Left lung (tissue), 10 donors: ENCODE results near the gene TMEM131. TPM values are rescaled to one million over a fixed set of nuclear protein-coding genes. Genes with fewer than 3 reads are reported as not detected.

Source experiments
- ATAC-seq: fragments of 200-7000 bp; cut with Tn5 transposase; one replicate; pipeline ENCODE4 v1.9.1; 2020; ENCODE audit warnings: moderate library complexity
- DNase-seq, 4 donors: peaks; one replicate each; pipeline ENCODE4 v3.0.0-alpha.2; 2013 to 2020
- H3K27ac ChIP-seq, 2 donors: fragments of 200-600 bp; sonication (generic) in 1 of 2; one replicate each; pipeline versions ENCODE4 v1.5.0 to v1.8.0; 2020 to 2021
- H3K27me3 ChIP-seq, 2 donors: fragments of 200-600 bp; sonication (generic) in 1 of 2; one replicate each; pipeline versions ENCODE4 v1.5.0 to v1.8.0; 2020 to 2021
- H3K36me3 ChIP-seq, 2 donors: fragments of 200-600 bp; sonication (generic) in 1 of 2; one replicate each; pipeline versions ENCODE4 v1.5.0 to v1.8.0; 2020 to 2021
- H3K4me1 ChIP-seq, 2 donors: fragments of 200-600 bp; one replicate each; pipeline ENCODE4 v1.8.0; 2021
- H3K4me3 ChIP-seq, 2 donors: fragments of 200-600 bp; sonication (generic) in 1 of 2; one replicate each; pipeline versions ENCODE4 v1.5.0 to v1.8.0; 2020 to 2021; ENCODE audit warnings: mild to moderate bottlenecking in 1 of 2
- H3K9me3 ChIP-seq, 2 donors: fragments of 200-600 bp; sonication (generic) in 1 of 2; one replicate each; pipeline versions ENCODE4 v1.5.0 to v1.8.0; 2020 to 2021
- intact Hi-C, 2 donors: fragments of 100-400 bp; cut with DNase I; formaldehyde crosslinking; loops; one replicate each; pipeline versions ENCODE4 v1.11.2 to v1.14.2; 2022
- polyA plus RNA-seq, 6 donors: library from polyadenylated mRNA; unstranded; fragments of 120-200 nt; gene quantifications; one replicate each; pipeline ENCODE4 v1.2.1, GENCODE V29; 2013; ENCODE audit not compliant: insufficient read length in 6 of 6
- total RNA-seq, 2 donors: library from RNA; stranded (reverse); fragmentation: NEBNext Ultra II Directional; extraction: Animal tissue kit (Norgen Biotek cat#: 25700); gene quantifications; one replicate each; pipeline ENCODE4 v1.2.1, GENCODE V29; 2021
- TF ChIP-seq, protein P1 (sequence below), 2 donors: fragments of 200-600 bp; sonication (generic) in 1 of 2; IDR thresholded peaks; one replicate each; pipeline versions ENCODE4 v1.5.0 to v1.8.0; 2021; ENCODE audit warnings: antibody characterized with exemption in 2 of 2
- donor health status: DM: no; HTN: yes; CAD: no.
- donor health status: DM: no; HTN: no; CAD: no.

Gene TMEM131
- total and polyA plus RNA-seq, 8 donors = 43.9 to 52.0 (median 47.8) TPM

DNA sequence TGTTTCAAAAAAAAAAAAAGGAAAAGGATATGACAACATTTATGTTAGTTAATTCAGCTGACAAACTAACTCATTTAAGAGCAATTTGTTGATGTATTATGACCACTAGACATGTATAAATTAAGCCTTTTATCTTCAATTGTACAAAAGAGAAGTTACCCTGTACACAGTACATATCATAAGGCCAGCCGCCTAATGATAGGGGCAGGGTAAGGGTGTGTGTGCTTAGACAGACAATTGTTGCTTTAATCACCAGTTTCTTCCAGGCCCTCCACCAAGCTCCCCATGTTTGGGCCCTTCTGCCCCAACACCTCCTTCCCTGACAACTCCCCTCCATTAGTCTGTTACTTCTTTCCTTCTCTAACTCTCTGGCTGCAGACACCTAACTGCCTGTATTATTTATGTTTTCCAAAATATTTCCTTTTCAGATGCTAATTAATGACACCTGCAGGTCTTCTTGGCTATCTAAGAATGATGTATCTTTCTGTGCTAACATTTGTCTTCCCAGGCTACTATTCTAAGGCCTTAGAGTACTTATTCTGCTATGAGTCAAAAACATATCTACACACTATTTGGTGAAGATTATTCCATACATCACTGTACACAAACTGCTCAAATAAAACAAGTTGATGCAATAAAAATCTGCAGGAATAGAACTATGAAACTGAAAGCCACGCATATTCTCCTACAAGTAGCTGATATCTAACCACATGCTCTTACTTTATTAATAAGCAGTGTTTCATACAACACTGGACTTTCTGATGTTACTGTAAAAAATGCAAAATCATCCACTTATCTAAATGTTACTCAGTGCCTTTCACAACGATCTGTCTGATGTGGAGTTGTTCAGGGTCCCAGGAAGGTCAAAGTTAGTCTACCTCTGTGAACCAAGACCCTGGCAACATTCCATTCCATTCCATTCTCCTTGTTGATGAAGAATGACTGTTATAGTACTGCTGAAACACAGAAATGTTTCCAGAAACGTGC is 26.4 kb downstream of the TMEM131 start:
- TF ChIP-seq, protein P1, sequence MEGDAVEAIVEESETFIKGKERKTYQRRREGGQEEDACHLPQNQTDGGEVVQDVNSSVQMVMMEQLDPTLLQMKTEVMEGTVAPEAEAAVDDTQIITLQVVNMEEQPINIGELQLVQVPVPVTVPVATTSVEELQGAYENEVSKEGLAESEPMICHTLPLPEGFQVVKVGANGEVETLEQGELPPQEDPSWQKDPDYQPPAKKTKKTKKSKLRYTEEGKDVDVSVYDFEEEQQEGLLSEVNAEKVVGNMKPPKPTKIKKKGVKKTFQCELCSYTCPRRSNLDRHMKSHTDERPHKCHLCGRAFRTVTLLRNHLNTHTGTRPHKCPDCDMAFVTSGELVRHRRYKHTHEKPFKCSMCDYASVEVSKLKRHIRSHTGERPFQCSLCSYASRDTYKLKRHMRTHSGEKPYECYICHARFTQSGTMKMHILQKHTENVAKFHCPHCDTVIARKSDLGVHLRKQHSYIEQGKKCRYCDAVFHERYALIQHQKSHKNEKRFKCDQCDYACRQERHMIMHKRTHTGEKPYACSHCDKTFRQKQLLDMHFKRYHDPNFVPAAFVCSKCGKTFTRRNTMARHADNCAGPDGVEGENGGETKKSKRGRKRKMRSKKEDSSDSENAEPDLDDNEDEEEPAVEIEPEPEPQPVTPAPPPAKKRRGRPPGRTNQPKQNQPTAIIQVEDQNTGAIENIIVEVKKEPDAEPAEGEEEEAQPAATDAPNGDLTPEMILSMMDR (IDR thresholded peaks at IDR 0.05) = no peak
- peaks cover 0 to 14% of the 10 kb centered on the region in 2 donors for H3K9me3 ChIP-seq
- no peak overlapping the region for H3K4me3 ChIP-seq
- intact Hi-C loops = no loop called here
- H3K27ac ChIP-seq = no peak overlapping the region
- H3K36me3 ChIP-seq = no peaks in the 10 kb centered on the region
- no peak for ATAC-seq
- DNase-seq = no peak
- no peaks in the 10 kb centered on the region for H3K27me3 ChIP-seq
- H3K4me1 ChIP-seq = peaks cover 19 to 40% of the 10 kb centered on the region in 2 donors

DNA sequence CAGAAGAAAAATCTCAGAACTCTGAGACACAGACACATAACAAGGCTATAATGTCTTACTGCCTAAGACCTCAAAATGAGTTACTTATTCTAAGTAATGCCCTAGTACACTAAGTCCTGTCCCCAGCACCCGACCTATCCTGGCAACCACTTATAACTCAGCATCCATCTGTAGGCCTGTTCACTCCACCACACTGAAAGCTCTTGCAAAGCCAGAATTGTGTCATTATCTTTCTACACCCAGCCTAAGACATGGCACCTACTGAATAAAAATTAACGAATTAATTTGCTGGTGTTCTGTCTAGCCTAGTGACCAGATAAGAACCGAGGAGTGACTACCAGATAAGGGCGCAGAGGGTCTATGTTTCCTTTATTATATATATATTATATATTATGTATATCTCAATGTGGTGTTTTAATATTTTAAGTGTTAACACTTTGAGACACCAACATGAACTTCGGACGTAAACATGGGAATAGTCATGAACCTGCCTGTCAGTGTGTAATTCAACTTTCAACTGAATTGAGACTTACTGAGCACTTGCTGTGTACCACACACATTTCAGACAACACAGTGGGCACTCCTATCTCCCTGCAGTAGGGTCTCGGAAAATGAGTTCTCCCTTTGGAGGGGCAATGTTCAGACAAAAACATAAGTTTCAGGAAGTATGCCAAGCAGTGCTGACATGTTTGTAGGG is 27.7 kb downstream of the TMEM131 start:
- no peak for ATAC-seq
- Histone ChIP-seq H3K27ac (no peak overlapping the region), H3K4me3 (no peak overlapping the region), H3K36me3 (no peaks in the 10 kb centered on the region), H3K4me1 (peaks cover 21 to 47% of the 10 kb centered on the region in 2 donors), H3K27me3 (no peaks in the 10 kb centered on the region), H3K9me3 (peaks cover 0 to 4% of the 10 kb centered on the region in 2 donors)
- TF ChIP-seq, protein P1 (IDR thresholded peaks at IDR 0.05) = no peak
- intact Hi-C loops = no loop called here
- DNase-seq = no peak

DNA sequence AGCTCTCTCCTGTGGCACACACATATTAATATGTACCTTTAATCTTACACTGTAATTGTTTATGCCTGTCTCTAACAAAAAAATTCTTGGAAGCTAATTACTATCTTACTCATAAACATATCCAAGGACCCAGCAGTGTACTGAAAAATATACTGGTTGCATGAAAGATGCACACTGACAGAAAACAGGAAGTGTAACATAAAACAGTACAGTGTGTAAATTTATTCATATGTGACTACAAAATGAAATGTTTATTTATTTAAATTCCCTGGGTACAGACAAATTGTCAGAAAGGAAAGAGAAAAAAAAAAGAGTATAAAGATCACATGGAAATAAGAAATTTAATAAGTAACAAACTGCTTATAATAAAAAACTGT is 28.5 kb downstream of the TMEM131 start:
- no peak overlapping the region for H3K4me3 ChIP-seq
- peaks cover 21 to 47% of the 10 kb centered on the region in 2 donors for H3K4me1 ChIP-seq
- intact Hi-C loops = no loop called here
- H3K27ac ChIP-seq = no peak overlapping the region
- H3K27me3 ChIP-seq = no peaks in the 10 kb centered on the region
- DNase-seq (no peak), ATAC-seq (no peak)
- no peaks in the 10 kb centered on the region for H3K9me3 ChIP-seq
- TF ChIP-seq, protein P1 (IDR thresholded peaks at IDR 0.05) = no peak
- H3K36me3 ChIP-seq = no peaks in the 10 kb centered on the region

DNA sequence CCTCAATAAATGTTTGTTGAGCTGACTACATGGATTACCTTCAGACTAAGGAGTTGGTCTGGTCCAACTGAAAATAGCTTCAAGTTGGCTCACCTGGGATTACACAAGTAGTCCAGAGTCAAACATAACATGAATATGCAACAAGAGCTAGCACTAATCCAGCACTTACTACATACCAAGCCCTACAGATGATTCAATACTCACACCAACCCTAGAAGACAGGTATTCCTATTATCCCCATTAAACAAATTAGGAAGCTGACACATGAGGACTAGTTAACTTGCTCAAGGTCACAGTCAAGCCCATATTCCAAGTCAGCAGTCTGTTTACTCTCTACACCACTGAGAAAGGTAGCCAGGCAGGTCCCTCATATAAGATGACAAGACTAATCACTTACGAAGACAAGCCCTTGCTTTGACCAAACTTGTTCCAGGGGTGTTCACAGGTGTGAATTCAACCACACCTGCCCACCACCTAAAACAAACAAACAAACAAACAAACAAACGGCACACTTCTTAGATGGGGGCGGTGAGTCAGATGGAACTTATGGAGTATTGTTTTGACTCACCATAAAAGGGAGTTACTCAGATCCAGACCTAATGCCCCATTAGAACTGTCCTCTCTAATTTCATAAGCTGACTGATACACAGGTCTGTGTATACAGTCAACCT is 29.1 kb downstream of the TMEM131 start:
- Histone ChIP-seq H3K27me3 (no peaks in the 10 kb centered on the region), H3K9me3 (no peaks in the 10 kb centered on the region), H3K4me1 (peaks cover 21 to 47% of the 10 kb centered on the region in 2 donors), H3K4me3 (no peak overlapping the region), H3K36me3 (no peaks in the 10 kb centered on the region), H3K27ac (no peak overlapping the region)
- ATAC-seq (peak; percentile 42), DNase-seq (no peak)
- intact Hi-C loops = no loop called here
- TF ChIP-seq, protein P1 (IDR thresholded peaks at IDR 0.05) = no peak
